ENCODE data around the gene MUC6. TPM values are rescaled to one million over a fixed set of nuclear protein-coding genes. Genes with fewer than 3 reads are reported as not detected.

MUC6 gene
- total and polyA plus RNA-seq, 2 donors (not counting 3 experiments of a cell fraction or from before 2014, with no cell fraction given): not detected

DNA sequence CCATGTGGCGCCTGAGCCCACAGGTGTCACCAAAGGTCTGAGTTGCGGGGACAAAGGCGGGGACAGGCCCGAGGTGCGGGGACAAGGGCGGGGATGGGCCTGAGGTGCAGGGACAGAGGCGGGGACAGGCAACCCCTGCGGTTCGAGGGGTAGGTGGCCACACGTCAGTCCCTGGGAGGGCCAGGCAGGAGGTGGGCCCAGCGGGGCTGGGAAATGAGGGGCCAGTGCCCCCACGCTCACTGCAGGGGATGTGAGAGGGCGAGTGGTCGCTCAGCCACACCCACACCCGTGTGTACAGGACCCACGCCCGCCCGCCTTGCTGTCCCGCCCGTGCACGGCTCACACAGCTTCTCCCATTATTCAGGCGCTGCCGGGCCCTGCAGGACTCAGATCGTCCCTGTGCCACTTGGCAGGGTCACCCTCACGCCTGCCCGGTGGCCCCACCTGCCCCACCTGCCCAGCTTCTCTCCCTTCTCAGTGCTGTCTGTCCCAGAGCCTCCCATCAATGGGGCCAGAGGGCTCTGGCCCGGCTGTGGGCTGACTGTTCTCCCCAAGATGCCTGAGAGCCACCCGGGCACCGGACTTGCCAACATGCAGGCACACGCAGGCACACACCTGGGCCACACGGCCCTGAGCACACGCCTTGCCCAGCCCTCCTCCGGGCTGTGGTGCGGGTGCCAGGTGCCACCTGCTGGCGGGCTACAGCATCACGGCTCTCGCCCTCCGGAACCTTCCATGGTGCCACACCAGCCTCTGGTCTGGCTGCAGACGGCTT lies 14.2 kb upstream of the MUC6 start:
- Histone ChIP-seq H3K4me2 (ENCODE audit: insufficient read depth, low read length) (no peak overlapping the region), H4K20me1 (replicated peaks; ENCODE audit: control insufficient read depth, extremely low read depth, insufficient read depth, low read length) (no peaks in the 10 kb centered on the region), H3K4me3 (replicated peaks in 1 of 3; ENCODE audit: insufficient read depth in 1 of 3, low read depth in 1 of 3, low read length in 3 of 3) (no peak overlapping the region), H3K36me3 (ENCODE audit: control insufficient read depth in 2 of 2, extremely low read depth in 1 of 2, insufficient read depth in 2 of 2, low read length in 2 of 2) (no peaks in the 10 kb centered on the region), H3K27ac (ENCODE audit: insufficient read depth, low read depth, low read length) (no peak overlapping the region), H3K9ac (replicated peaks; ENCODE audit: extremely low read depth, insufficient read depth, low read length) (no peak overlapping the region), H3K9me3 (replicated peaks; ENCODE audit: control insufficient read depth, insufficient read depth, low read length) (no peaks in the 10 kb centered on the region), H3K4me1 (ENCODE audit: control insufficient read depth, extremely low read depth, insufficient read depth, low read length) (no peaks in the 10 kb centered on the region), H3K79me2 (ENCODE audit: control insufficient read depth, insufficient read depth, low read length) (no peaks in the 10 kb centered on the region), H3K9me1 (replicated peaks; ENCODE audit: control insufficient read depth, extremely low read depth, insufficient read depth, low read length) (no peaks in the 10 kb centered on the region), H2AFZ (ENCODE audit: low read depth, low read length) (no peak overlapping the region), H3K27me3 (ENCODE audit: control insufficient read depth in 2 of 2, insufficient read depth in 2 of 2, low read length in 2 of 2) (peaks cover 4 to 5% of the 10 kb centered on the region in 2 experiments)
- peak; percentile 72 for FAIRE-seq
- dilution Hi-C loops (cut with MboI; ENCODE audit: extremely low pct_ligation_motif_present, low sequenced_read_pairs) (no loop called here), intact Hi-C loops (cut with micrococcal nuclease) (loop anchor here (1.0 to 5.0 kb wide), 3 partner anchors 138 to 202 kb away; partner anchors contain the start of gene CHID1)
- TF ChIP-seq, protein P1, sequence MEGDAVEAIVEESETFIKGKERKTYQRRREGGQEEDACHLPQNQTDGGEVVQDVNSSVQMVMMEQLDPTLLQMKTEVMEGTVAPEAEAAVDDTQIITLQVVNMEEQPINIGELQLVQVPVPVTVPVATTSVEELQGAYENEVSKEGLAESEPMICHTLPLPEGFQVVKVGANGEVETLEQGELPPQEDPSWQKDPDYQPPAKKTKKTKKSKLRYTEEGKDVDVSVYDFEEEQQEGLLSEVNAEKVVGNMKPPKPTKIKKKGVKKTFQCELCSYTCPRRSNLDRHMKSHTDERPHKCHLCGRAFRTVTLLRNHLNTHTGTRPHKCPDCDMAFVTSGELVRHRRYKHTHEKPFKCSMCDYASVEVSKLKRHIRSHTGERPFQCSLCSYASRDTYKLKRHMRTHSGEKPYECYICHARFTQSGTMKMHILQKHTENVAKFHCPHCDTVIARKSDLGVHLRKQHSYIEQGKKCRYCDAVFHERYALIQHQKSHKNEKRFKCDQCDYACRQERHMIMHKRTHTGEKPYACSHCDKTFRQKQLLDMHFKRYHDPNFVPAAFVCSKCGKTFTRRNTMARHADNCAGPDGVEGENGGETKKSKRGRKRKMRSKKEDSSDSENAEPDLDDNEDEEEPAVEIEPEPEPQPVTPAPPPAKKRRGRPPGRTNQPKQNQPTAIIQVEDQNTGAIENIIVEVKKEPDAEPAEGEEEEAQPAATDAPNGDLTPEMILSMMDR (IDR thresholded peaks at IDR 0.05; ENCODE audit: extremely low read depth in 1 of 2, insufficient read depth in 1 of 2, low read depth in 1 of 2, low read length in 2 of 2): peak; percentile 86 to 98
- TF ChIP-seq POLR2AphosphoS5 (IDR thresholded peaks at IDR 0.05; ENCODE audit: insufficient read depth, low read depth, low read length): no peak
- ChIA-PET POLR2A (no interaction called here), CTCF (interaction anchor here (0.6 to 4.9 kb wide), 23 partner anchors 10 to 267 kb away, joined by 3 to 46 read pairs (median 4); partner anchors contain the start of genes AP2A2 and TSPAN4)
- no TSS peak for BruUV-seq (replicated peaks)
- peak; percentile 57 for DNase-seq (ENCODE audit: low read depth, low spot score)
